ENCODE measurements around the gene WEE1. TPM values are rescaled to one million over a fixed set of nuclear protein-coding genes. Genes with fewer than 3 reads are reported as not detected.

WEE1 gene
- total RNA-seq, 1 experiment from 2014 or later = 32.2 TPM

GRCh38 chr11:9581556-9582161, 8.2 kb downstream of the WEE1 start:
- Histone ChIP-seq H4K20me1 (ENCODE audit: insufficient read depth) (peaks cover 5% of the 10 kb centered on the region; the same call in 1 of the 2 replicates), H3K4me1 (replicated peaks; ENCODE audit: insufficient read depth) (peaks cover 5% of the 10 kb centered on the region), H3K4me3 (no peak overlapping the region), H3K27ac (no peak overlapping the region), H3K27me3 (ENCODE audit: insufficient read depth, low read depth) (no peaks in the 10 kb centered on the region), H3K4me2 (no peak overlapping the region), H3K36me3 (ENCODE audit: low read depth) (peaks cover 54% of the 10 kb centered on the region), H2AFZ (no peak overlapping the region), H3F3A (ENCODE audit: insufficient read depth, low read depth) (peaks cover 40% of the 10 kb centered on the region), H3K9me3 (ENCODE audit: insufficient read depth, low read depth) (no peaks in the 10 kb centered on the region), H3K9me2 (ENCODE audit: insufficient read depth) (no peaks in the 10 kb centered on the region), H3K79me2 (ENCODE audit: low read depth) (peaks cover 47% of the 10 kb centered on the region)
- no TSS peak for BruUV-seq (replicated peaks)
- CTCF ChIA-PET = no interaction called here
- no peak for DNase-seq
- intact Hi-C loops (cut with micrococcal nuclease; ENCODE audit: unreplicated experiment) = no loop called here
- TF ChIP-seq EZH2 (IDR thresholded peaks at IDR 0.05; ENCODE audit: low read depth) (no peak), CTCF (conservative IDR thresholded peaks at IDR 0.05) (no peak)
- POLR2A ChIA-PET (ENCODE audit: unreplicated experiment) = interaction anchor here (0.7 kb wide), 1 partner anchor 215 kb away, joined by 3 read pairs; no protein-coding TSS in a partner anchor

GRCh38 chr11:9590717-9591116, 17.2 kb downstream of the WEE1 start:
- TF ChIP-seq EZH2 (IDR thresholded peaks at IDR 0.05; ENCODE audit: low read depth) (no peak), CTCF (conservative IDR thresholded peaks at IDR 0.05) (no peak)
- intact Hi-C loops (cut with micrococcal nuclease; ENCODE audit: unreplicated experiment) = no loop called here
- CTCF ChIA-PET = no interaction called here

GRCh38 chr11:9594267-9595046, 21.0 kb downstream of the WEE1 start:
- no TSS peak for BruUV-seq (replicated peaks)
- no peak overlapping the region for H2AFZ ChIP-seq
- DNase-seq = no peak
- H3K9me3 ChIP-seq (ENCODE audit: insufficient read depth, low read depth) = no peaks in the 10 kb centered on the region
- ChIA-PET POLR2A (ENCODE audit: unreplicated experiment) (no interaction called here), CTCF (no interaction called here)
- H3K27ac ChIP-seq = no peak overlapping the region
- H3K9me2 ChIP-seq (ENCODE audit: insufficient read depth) = no peaks in the 10 kb centered on the region
- no peaks in the 10 kb centered on the region for H4K20me1 ChIP-seq (ENCODE audit: insufficient read depth)
- intact Hi-C loops (cut with micrococcal nuclease; ENCODE audit: unreplicated experiment) = no loop called here
- no peak overlapping the region for H3K4me2 ChIP-seq
- H3K4me3 ChIP-seq = no peak overlapping the region
- H3K27me3 ChIP-seq (ENCODE audit: insufficient read depth, low read depth) = no peaks in the 10 kb centered on the region
- H3F3A ChIP-seq (ENCODE audit: insufficient read depth, low read depth) = peaks cover 24% of the 10 kb centered on the region; the same call in 1 of the 2 replicates
- no peaks in the 10 kb centered on the region for H3K4me1 ChIP-seq (replicated peaks; ENCODE audit: insufficient read depth)
- no peaks in the 10 kb centered on the region for H3K79me2 ChIP-seq (ENCODE audit: low read depth)
- TF ChIP-seq CTCF (conservative IDR thresholded peaks at IDR 0.05) (no peak), EZH2 (IDR thresholded peaks at IDR 0.05; ENCODE audit: low read depth) (no peak)
- 0 out of 2 replicates have a peak, but pooled peaks cover under 1% of the 10 kb centered on the region for H3K36me3 ChIP-seq (ENCODE audit: low read depth)

More at GRCh38 chr11:9590717-9591116, 17.2 kb downstream of the WEE1 start:
- Histone ChIP-seq H3K27ac (no peak overlapping the region), H3K9me3 (ENCODE audit: insufficient read depth, low read depth) (no peaks in the 10 kb centered on the region), H3K4me3 (no peak overlapping the region), H3K79me2 (ENCODE audit: low read depth) (no peaks in the 10 kb centered on the region), H3K4me1 (replicated peaks; ENCODE audit: insufficient read depth) (no peaks in the 10 kb centered on the region), H4K20me1 (ENCODE audit: insufficient read depth) (no peaks in the 10 kb centered on the region), H3K27me3 (ENCODE audit: insufficient read depth, low read depth) (no peaks in the 10 kb centered on the region), H3K4me2 (no peak overlapping the region), H3K36me3 (ENCODE audit: low read depth) (peaks cover 17% of the 10 kb centered on the region; the same call in 1 of the 2 replicates), H3F3A (ENCODE audit: insufficient read depth, low read depth) (peaks cover 36% of the 10 kb centered on the region), H2AFZ (no peak overlapping the region), H3K9me2 (ENCODE audit: insufficient read depth) (no peaks in the 10 kb centered on the region)
- BruUV-seq (replicated peaks) = no TSS peak
- POLR2A ChIA-PET (ENCODE audit: unreplicated experiment) = interaction anchor here (0.5 to 0.7 kb wide), 4 partner anchors 130 to 748 kb away, joined by 3 to 10 read pairs (median 6); partner anchors contain the start of gene ZNF143
- no peak for DNase-seq
